HL-60 (cell line): Measurements from ENCODE around the gene SDK1.

ENCODE experiments used
- TF ChIP-seq, protein P1 (sequence below): IDR thresholded peaks from 2 replicates; pipeline ENCODE4 v1.6.1; 2012; ENCODE audit warnings: low read depth; ENCODE audit not compliant: insufficient replicate concordance
- TF ChIP-seq, protein P2 (sequence below): IDR thresholded peaks from one replicate; pipeline ENCODE4 v1.5.1; 2011; ENCODE audit warnings: low read length, control low read depth, inconsistent platforms; ENCODE audit not compliant: insufficient read depth

DNA sequence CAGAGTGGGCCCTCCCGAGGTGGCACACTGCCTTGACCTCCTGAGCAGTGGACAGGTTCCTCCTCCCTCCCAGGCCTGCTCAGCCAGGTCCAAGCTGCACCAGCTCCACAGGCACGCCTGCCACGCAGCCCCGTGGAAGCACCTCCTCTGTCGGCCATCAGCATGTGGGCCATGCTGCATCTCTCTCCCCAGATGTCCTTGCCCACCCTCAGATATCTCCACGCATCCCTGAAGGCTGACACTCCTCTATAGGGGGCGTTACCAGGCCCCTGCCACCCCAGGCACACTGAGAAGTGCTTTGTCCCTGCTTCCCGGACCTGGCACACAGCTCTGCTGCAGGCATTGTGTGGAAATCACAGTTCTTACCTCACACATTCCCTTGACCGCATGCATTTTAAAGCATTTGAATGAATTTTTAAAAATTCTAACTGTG lies 598.5 kb downstream of the SDK1 start:
- TF ChIP-seq, protein P1, sequence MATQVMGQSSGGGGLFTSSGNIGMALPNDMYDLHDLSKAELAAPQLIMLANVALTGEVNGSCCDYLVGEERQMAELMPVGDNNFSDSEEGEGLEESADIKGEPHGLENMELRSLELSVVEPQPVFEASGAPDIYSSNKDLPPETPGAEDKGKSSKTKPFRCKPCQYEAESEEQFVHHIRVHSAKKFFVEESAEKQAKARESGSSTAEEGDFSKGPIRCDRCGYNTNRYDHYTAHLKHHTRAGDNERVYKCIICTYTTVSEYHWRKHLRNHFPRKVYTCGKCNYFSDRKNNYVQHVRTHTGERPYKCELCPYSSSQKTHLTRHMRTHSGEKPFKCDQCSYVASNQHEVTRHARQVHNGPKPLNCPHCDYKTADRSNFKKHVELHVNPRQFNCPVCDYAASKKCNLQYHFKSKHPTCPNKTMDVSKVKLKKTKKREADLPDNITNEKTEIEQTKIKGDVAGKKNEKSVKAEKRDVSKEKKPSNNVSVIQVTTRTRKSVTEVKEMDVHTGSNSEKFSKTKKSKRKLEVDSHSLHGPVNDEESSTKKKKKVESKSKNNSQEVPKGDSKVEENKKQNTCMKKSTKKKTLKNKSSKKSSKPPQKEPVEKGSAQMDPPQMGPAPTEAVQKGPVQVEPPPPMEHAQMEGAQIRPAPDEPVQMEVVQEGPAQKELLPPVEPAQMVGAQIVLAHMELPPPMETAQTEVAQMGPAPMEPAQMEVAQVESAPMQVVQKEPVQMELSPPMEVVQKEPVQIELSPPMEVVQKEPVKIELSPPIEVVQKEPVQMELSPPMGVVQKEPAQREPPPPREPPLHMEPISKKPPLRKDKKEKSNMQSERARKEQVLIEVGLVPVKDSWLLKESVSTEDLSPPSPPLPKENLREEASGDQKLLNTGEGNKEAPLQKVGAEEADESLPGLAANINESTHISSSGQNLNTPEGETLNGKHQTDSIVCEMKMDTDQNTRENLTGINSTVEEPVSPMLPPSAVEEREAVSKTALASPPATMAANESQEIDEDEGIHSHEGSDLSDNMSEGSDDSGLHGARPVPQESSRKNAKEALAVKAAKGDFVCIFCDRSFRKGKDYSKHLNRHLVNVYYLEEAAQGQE = no peak
- TF ChIP-seq, protein P2, sequence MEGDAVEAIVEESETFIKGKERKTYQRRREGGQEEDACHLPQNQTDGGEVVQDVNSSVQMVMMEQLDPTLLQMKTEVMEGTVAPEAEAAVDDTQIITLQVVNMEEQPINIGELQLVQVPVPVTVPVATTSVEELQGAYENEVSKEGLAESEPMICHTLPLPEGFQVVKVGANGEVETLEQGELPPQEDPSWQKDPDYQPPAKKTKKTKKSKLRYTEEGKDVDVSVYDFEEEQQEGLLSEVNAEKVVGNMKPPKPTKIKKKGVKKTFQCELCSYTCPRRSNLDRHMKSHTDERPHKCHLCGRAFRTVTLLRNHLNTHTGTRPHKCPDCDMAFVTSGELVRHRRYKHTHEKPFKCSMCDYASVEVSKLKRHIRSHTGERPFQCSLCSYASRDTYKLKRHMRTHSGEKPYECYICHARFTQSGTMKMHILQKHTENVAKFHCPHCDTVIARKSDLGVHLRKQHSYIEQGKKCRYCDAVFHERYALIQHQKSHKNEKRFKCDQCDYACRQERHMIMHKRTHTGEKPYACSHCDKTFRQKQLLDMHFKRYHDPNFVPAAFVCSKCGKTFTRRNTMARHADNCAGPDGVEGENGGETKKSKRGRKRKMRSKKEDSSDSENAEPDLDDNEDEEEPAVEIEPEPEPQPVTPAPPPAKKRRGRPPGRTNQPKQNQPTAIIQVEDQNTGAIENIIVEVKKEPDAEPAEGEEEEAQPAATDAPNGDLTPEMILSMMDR = no peak
